A549 (cell line): ENCODE data around the gene PRKCQ. TPM values are rescaled to one million over a fixed set of nuclear protein-coding genes. Genes with fewer than 3 reads are reported as not detected.

Experiments used
- ATAC-seq, 2 experiments: fragments of 200-7000 bp in 1 of 2; fragments of >200 bp in 1 of 2; cut with Nextera tagmentation in 1 of 2; cut with Tn5 transposase in 1 of 2; 3 replicates each; pipeline versions ENCODE4 v1.8.0 to v1.9.1; 2018 to 2020; ENCODE audit warnings: mild to moderate bottlenecking in 1 of 2, moderate library complexity in 1 of 2
- CTCF ChIA-PET: fragments of 300-600 bp; sonication (Branson Sonifier 250); formaldehyde crosslinking; extraction: SDS; loops from one replicate; lab custom pipeline; 2021; ENCODE audit warnings: antibody characterized with exemption, inconsistent platforms; lab: Yijun Ruan, JAX
- POLR2A ChIA-PET: fragments of 350-600 bp; formaldehyde crosslinking; extraction: SDS; loops from one replicate; lab custom pipeline; 2021; ENCODE audit warnings: antibody characterized with exemption, inconsistent platforms; lab: Yijun Ruan, JAX
- DNase-seq, 2 experiments: peaks; one replicate each; pipeline versions ENCODE4 v3.0.0 to v3.0.0-alpha.2; 2011 to 2016; ENCODE audit warnings: low read depth in 1 of 2, low spot score in 1 of 2
- FAIRE-seq: peaks from 2 replicates; lab custom pipeline; 2011; peaks lifted over from hg19 to GRCh38; lab: Jason Lieb, UNC
- H3K27ac ChIP-seq, 2 experiments: fragments of >200 bp; sonication (Bioruptor Twin); formaldehyde crosslinking; 3 replicates each; pipeline ENCODE4 v1.5.1; 2016 to 2017
- H3K4me1 ChIP-seq: fragments of >200 bp; sonication (Bioruptor Twin); formaldehyde crosslinking; 3 replicates; pipeline ENCODE4 v1.6.1; 2016
- H3K4me2 ChIP-seq: fragments of >200 bp; sonication (Bioruptor Twin); formaldehyde crosslinking; 3 replicates; pipeline ENCODE4 v1.6.1; 2016
- H3K4me3 ChIP-seq: fragments of >200 bp; sonication (Bioruptor Twin); formaldehyde crosslinking; 3 replicates; pipeline ENCODE4 v1.5.1; 2016
- H3K9me3 ChIP-seq: fragments of >200 bp; sonication (Bioruptor Twin); formaldehyde crosslinking; 3 replicates; pipeline ENCODE4 v1.6.1; 2016
- ATOH8 ChIP-seq: fragments of 250-450 bp; sonication (Bioruptor Pico); IDR thresholded peaks from 2 replicates; pipeline ENCODE4 v1.5.0; 2020; ENCODE audit warnings: low read depth, mild to moderate bottlenecking, moderate library complexity
- BCL3 ChIP-seq: fragments of >200 bp; sonication (Bioruptor Twin); formaldehyde crosslinking; IDR thresholded peaks from 3 replicates; pipeline ENCODE4 v1.6.1; 2016
- BHLHE40 ChIP-seq: IDR thresholded peaks from 2 replicates; pipeline ENCODE4 v1.6.1; 2012; ENCODE audit warnings: low read depth, low read length, inconsistent platforms
- CBX8 ChIP-seq: fragments of 200-600 bp; sonication (generic); IDR thresholded peaks from 2 replicates; pipeline ENCODE4 v1.6.1; 2016
- CHD4 ChIP-seq: fragments of 200-600 bp; sonication (generic); IDR thresholded peaks from 2 replicates; pipeline ENCODE4 v1.6.1; 2016; ENCODE audit warnings: antibody characterized with exemption, mild to moderate bottlenecking, borderline replicate concordance
- EHF ChIP-seq: fragments of 250-450 bp; sonication (Bioruptor Pico); IDR thresholded peaks from 2 replicates; pipeline ENCODE4 v1.5.0; 2020; ENCODE audit warnings: mild to moderate bottlenecking
- EHMT2 ChIP-seq: fragments of 200-600 bp; sonication (generic); IDR thresholded peaks from 2 replicates; pipeline ENCODE4 v1.6.1; 2016; ENCODE audit warnings: antibody characterized with exemption, low read depth, mild to moderate bottlenecking, moderate library complexity
- ESRRA ChIP-seq: fragments of 150-350 bp; IDR thresholded peaks from 2 replicates; pipeline ENCODE4 v1.6.1; 2014; ENCODE audit warnings: mild to moderate bottlenecking, low read length, borderline replicate concordance
- FOXS1 ChIP-seq: fragments of 250-450 bp; sonication (Bioruptor Pico); IDR thresholded peaks from 2 replicates; pipeline ENCODE4 v1.5.0; 2020; ENCODE audit warnings: mild to moderate bottlenecking, moderate library complexity
- GATA3 ChIP-seq: IDR thresholded peaks from 2 replicates; pipeline ENCODE4 v1.6.1; 2012; ENCODE audit warnings: borderline replicate concordance
- KDM1A ChIP-seq: fragments of 200-600 bp; sonication (generic); IDR thresholded peaks from 2 replicates; pipeline ENCODE4 v1.6.1; 2016; ENCODE audit warnings: low read depth, mild to moderate bottlenecking
- MYC ChIP-seq: IDR thresholded peaks from 2 replicates; pipeline ENCODE4 v1.6.1; 2012; ENCODE audit warnings: mild to moderate bottlenecking, inconsistent platforms, low read length, improper control_type of control experiment, borderline replicate concordance
- NR3C1 ChIP-seq: fragments of >200 bp; sonication (Bioruptor Twin); formaldehyde crosslinking; IDR thresholded peaks from 3 replicates; pipeline ENCODE4 v1.6.1; 2017
- PHF8 ChIP-seq: fragments of 200-600 bp; sonication (generic); IDR thresholded peaks from 2 replicates; pipeline ENCODE4 v1.6.1; 2016; ENCODE audit warnings: low read depth, mild to moderate bottlenecking, antibody characterized with exemption, moderate library complexity, borderline replicate concordance
- RFX5 ChIP-seq: fragments of 450-650 bp; IDR thresholded peaks from 2 replicates; pipeline ENCODE4 v1.7.1; 2014; ENCODE audit warnings: antibody characterized with exemption, mild to moderate bottlenecking, moderate library complexity
- SMC3 ChIP-seq: fragments of >200 bp; sonication (Bioruptor Twin); formaldehyde crosslinking; IDR thresholded peaks from 3 replicates; pipeline ENCODE4 v1.6.1; 2018; ENCODE audit warnings: inconsistent platforms
- TFCP2L1 ChIP-seq: fragments of 250-450 bp; sonication (Bioruptor Pico); IDR thresholded peaks from 2 replicates; pipeline ENCODE4 v1.5.0; 2021; ENCODE audit warnings: mild to moderate bottlenecking
- ZNF302 ChIP-seq: fragments of 250-450 bp; sonication (Bioruptor Pico); IDR thresholded peaks from 2 replicates; pipeline ENCODE4 v1.9.0; 2021; ENCODE audit warnings: inconsistent platforms, mild to moderate bottlenecking, moderate library complexity
- WGBS: methylation state at CpG from one replicate; pipeline ENCODE4 v1.1.6; 2017; ENCODE audit errors: missing lambda C conversion rate; 5-methylcytosine and 5-hydroxymethylcytosine counted together
- polyA plus RNA-seq, 4 experiments: library from polyadenylated mRNA; depleted of rRNA in 3 of 4; stranded (reverse); fragments of >200 nt; fragmentation: RNase III in 1 of 4; extraction: RNeasy Plus Mini Kit Qiagen cat#74134 plus additional on column Dnase treatment in 1 of 4; gene quantifications; 2 replicates in 3 of 4; 3 replicates in 1 of 4; pipeline ENCODE4 v1.2.3, GENCODE V29; 2011 to 2017
- TF ChIP-seq, protein P1 (sequence below): IDR thresholded peaks from 2 replicates; pipeline ENCODE4 v1.6.1; 2012
- TF ChIP-seq, protein P2 (sequence below): fragments of >200 bp; sonication (Bioruptor Twin); formaldehyde crosslinking; IDR thresholded peaks from 3 replicates; pipeline ENCODE4 v1.5.1; 2016

The PRKCQ gene
- polyA plus RNA-seq, 2 of the 4 experiments (the other 2 are of a cell fraction), result 3.7 to 7.1 TPM

- TF ChIP-seq KDM1A, result no peak
- TF ChIP-seq ESRRA, result no peak
- no peak for TF ChIP-seq RFX5
- FAIRE-seq (no peak), ATAC-seq (no peak), DNase-seq (no peak)
- H3K9me3 ChIP-seq, result no peaks in the 10 kb centered on the region
- 86% methylated on average over 7 of the region's 7 CpGs for WGBS
- CTCF ChIA-PET, result interaction anchor here (0.6 to 10.2 kb wide), 16 partner anchors 9 to 293 kb away, joined by 3 to 332 read pairs (median 16); partner anchors contain the start of gene PFKFB3
- POLR2A ChIA-PET, result interaction anchor here (0.6 to 6.2 kb wide), 3 partner anchors 88 to 253 kb away, joined by 3 to 367 read pairs (median 4); partner anchors contain the start of gene PFKFB3
- H3K27ac ChIP-seq, result peak overlapping the region; percentile 91 to 96
- H3K4me3 ChIP-seq, result no peak overlapping the region
- peaks cover 65% of the 10 kb centered on the region for H3K4me1 ChIP-seq
- H3K4me2 ChIP-seq, result peak overlapping the region; percentile 73
Observed at GRCh38 chr10:6400331-6400730, 179.7 kb downstream of the PRKCQ start.

DNA sequence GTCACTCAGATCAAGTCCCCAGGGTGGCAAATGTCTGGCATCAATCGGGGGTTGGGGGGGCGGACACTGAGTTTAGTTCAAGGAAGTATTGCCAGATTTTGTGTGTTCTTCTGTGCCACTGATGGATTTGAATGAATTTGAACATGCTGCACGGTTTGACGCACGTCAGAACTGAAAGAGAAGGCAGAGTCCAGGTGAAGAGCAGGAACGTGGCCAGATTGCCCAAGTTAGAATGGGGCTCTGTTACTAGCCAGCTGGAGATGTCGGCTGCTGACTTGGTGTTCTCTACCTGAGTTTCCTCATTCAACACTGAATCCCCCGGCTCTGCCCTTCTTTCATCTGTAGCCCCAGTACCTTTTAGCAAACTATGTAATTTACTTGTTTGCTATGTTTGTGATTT, 180.2 kb downstream of the PRKCQ start:
- ATAC-seq, result peak in 1 of 2 experiments; percentile 2; a peak in 1 of 6 replicates
- no peak for DNase-seq
- WGBS, result 41% methylated on average over 8 of the region's 8 CpGs
- no peak for FAIRE-seq
- TF ChIP-seq ESRRA, result no peak
- TF ChIP-seq EHF (CRISPR knock-in tag), result no peak
- TF ChIP-seq GATA3, result no peak
- no peak for TF ChIP-seq TFCP2L1 (CRISPR knock-in tag)
- no peak for TF ChIP-seq SMC3
- no peak for TF ChIP-seq ZNF302 (CRISPR knock-in tag)
- no peak for TF ChIP-seq FOXS1 (CRISPR knock-in tag)
- no peak for TF ChIP-seq PHF8
- no peak for TF ChIP-seq NR3C1
- no peak for TF ChIP-seq EHMT2
- no peak for TF ChIP-seq BHLHE40
- TF ChIP-seq ATOH8 (CRISPR knock-in tag), result no peak
- no peak for TF ChIP-seq CBX8
- no peak for TF ChIP-seq CHD4
- no peak for TF ChIP-seq BCL3
- TF ChIP-seq, protein P1, sequence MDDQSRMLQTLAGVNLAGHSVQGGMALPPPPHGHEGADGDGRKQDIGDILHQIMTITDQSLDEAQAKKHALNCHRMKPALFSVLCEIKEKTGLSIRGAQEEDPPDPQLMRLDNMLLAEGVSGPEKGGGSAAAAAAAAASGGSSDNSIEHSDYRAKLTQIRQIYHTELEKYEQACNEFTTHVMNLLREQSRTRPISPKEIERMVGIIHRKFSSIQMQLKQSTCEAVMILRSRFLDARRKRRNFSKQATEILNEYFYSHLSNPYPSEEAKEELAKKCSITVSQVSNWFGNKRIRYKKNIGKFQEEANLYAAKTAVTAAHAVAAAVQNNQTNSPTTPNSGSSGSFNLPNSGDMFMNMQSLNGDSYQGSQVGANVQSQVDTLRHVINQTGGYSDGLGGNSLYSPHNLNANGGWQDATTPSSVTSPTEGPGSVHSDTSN, result no peak
- no peak for TF ChIP-seq MYC
- TF ChIP-seq, protein P2, sequence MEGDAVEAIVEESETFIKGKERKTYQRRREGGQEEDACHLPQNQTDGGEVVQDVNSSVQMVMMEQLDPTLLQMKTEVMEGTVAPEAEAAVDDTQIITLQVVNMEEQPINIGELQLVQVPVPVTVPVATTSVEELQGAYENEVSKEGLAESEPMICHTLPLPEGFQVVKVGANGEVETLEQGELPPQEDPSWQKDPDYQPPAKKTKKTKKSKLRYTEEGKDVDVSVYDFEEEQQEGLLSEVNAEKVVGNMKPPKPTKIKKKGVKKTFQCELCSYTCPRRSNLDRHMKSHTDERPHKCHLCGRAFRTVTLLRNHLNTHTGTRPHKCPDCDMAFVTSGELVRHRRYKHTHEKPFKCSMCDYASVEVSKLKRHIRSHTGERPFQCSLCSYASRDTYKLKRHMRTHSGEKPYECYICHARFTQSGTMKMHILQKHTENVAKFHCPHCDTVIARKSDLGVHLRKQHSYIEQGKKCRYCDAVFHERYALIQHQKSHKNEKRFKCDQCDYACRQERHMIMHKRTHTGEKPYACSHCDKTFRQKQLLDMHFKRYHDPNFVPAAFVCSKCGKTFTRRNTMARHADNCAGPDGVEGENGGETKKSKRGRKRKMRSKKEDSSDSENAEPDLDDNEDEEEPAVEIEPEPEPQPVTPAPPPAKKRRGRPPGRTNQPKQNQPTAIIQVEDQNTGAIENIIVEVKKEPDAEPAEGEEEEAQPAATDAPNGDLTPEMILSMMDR, result no peak
- CTCF ChIA-PET, result interaction anchor here (0.7 to 10.2 kb wide), 9 partner anchors 17 to 289 kb away, joined by 3 to 332 read pairs (median 19); partner anchors contain the start of gene PFKFB3
- H3K4me3 ChIP-seq, result no peak overlapping the region
- H3K4me2 ChIP-seq, result peak overlapping the region; percentile 73
- H3K4me1 ChIP-seq, result peaks cover 65% of the 10 kb centered on the region
- POLR2A ChIA-PET, result interaction anchor here (6.2 kb wide), 1 partner anchor 196 kb away, joined by 367 read pairs; the partner anchor contains the start of gene PFKFB3
- peak overlapping the region; percentile 91 to 96 for H3K27ac ChIP-seq
- no peaks in the 10 kb centered on the region for H3K9me3 ChIP-seq
